A549 treated with AZD2906 at 1 μM for 4 hours (cell line): Measurements from ENCODE around the gene RARA. TPM values are rescaled to one million over a fixed set of nuclear protein-coding genes. Genes with fewer than 3 reads are reported as not detected.

Experiments
- total RNA-seq: library from RNA; stranded (reverse); fragments of 200-300 nt; extraction: Qiagen RNA extraction; gene quantifications from 5 replicates; pipeline ENCODE4 v1.2.3, GENCODE V29; 2022

The RARA gene
- 40.7 to 49.5 TPM (median 45.3 TPM) in 5 replicates for total RNA-seq

DNA sequence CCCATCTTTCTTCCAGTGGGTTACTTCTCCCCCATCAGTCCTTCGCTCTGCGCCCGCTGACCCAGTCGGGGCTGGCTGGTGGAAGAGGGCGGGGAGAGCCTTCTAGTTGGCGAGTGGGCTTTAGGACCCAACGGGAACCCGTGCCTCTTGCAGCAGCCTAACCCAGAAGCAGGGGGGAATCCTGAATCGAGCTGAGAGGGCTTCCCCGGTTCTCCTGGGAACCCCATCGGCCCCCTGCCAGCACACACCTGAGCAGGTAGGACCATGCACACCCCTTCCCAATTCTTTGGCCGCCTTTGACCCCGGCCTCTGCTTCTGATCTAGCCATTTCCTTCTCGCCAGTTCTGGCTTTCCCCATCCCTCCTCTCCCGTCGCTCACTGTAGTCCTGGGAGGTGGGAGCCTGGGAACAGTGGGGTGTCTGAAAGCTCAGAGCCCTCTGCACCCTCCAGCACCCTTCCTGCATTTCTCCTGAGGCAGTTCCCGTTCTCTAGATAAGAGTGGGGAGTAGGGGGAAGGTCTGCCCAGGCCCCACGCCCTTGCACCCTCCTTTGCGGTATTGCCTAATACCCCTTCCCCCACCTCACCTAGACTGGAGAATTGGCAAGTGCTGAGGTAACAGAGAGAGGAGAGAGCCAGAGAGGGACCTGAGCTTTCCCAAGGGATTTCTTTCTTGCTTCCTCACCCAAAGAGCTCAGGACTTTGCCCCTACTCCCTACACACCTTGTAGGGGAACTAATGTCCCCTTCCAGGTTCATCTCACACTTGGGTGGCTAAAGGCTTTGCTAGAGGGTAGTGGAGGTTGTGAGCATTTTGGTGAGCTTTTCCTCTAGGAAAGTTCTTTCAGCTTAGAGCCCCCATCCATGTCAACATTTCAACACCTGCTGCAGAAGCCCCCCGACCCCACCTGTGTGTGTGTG, at the start of gene RARA:
RARA (plus strand) TSS at position 150 of the 918 bp plus-strand sequence. CDS start 22,039 bp downstream, outside the sequence.

DNA sequence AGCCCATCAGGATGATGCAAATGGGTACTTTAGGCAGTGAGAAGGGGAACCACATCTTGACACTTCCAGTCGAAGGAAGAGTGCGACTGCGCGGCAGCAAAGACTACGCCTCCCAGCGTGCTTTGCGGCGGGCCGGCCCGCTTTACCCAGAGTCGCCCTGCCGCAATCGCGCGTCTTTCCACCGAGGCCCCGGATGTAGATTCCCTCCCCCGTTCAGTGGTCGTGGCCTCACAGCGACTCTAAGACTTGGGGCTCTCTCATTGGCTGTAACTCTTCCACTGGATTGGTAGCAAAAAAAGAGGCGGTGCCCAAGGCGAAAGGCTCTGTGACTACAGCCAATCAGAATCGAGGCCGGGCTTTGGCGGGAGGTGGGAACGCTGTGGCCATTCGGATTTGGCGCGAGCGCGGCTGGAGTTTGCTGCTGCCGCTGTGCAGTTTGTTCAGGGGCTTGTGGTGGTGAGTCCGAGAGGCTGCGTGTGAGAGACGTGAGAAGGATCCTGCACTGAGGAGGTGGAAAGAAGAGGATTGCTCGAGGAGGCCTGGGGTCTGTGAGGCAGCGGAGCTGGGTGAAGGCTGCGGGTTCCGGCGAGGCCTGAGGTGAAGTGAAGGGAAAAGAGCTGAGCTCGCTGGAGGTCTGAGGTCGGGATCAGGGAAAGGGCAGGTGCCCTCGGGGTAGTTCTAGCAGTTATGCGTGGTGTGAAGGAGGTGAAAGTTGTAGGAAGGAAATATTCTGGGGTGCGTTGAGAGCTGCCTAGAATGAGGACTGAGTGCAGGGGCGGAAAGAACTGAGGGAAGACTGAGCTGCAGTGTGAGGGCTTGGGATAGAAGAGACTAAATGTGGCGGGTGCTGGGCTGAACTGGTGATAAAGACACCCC, 21.2 kb upstream of the RARA start, which contains the start of gene CDC6:
CDC6 (plus strand) TSS at position 386 of the 876 bp plus-strand sequence. CDS start 1,542 bp downstream, outside the sequence.

DNA sequence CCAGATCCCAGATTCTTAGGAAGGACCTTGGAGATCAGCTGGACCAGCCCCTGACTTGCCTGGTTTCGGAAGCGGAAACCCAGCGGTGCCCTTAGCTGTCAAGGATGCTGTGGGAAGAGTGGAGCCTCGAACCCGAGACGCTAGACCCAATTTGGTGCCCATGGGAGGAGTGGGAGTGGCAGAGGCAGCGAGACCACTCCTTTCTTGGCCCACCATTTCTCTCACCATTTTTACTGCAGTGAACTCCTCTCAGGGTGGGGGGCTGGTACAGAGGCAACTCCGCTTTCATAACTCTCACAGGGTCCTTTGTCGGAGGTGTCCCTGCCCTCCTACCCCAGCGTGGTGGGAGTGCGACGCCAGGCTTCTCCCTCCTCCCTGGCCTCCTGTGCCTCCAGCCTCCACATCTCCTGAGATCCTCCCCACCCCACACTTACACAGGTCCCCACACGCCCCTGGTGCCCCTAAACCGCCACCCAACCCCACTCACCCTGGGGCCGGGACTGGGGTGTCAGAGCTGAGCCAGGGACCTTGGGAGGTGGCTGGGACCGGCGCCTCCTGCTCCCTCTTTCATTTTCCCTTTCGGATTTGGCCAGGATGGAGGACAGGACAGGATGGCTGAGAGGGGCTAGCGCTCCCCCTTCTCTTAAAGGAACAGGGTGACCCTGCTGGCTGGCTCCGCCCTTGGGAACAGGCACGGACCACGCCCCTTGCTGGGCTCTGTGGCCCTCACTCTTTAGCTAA, 55.3 kb downstream of the RARA start, which contains the start of gene GJD3:
GJD3 (minus strand) TSS at position 617 of the 741 bp plus-strand sequence. CDS start 922 bp downstream, outside the sequence.

Other genes starting within 250 kb of the RARA start
- gene THRA, start 246.2 kb upstream of the RARA start, total RNA-seq = 28.0 to 36.7 TPM (median 32.3 TPM) in 5 replicates
- gene NR1D1, start 208.6 kb upstream of the RARA start, total RNA-seq = 8.3 to 10.8 TPM (median 10.0 TPM) in 5 replicates
- gene MSL1, start 187.2 kb upstream of the RARA start, total RNA-seq = 59.7 to 64.8 TPM (median 63.1 TPM) in 5 replicates
- gene CASC3, start 168.6 kb upstream of the RARA start, total RNA-seq = 43.3 to 50.3 TPM (median 46.4 TPM) in 5 replicates
- gene RAPGEFL1, start 131.7 kb upstream of the RARA start, total RNA-seq = 1.9 to 3.2 TPM (median 2.9 TPM) in 5 replicates
- 18.7 to 23.5 TPM (median 20.0 TPM) in 5 replicates for gene WIPF2, start 89.9 kb upstream of the RARA start, total RNA-seq
- gene CDC6, start 21.3 kb upstream of the RARA start, total RNA-seq = 43.9 to 55.4 TPM (median 47.2 TPM) in 5 replicates
- 0.34 to 1.1 TPM (median 1.00 TPM) in 5 replicates for gene GJD3, start 55.6 kb downstream of the RARA start, total RNA-seq
- gene TOP2A, start 108.7 kb downstream of the RARA start, total RNA-seq = 189 to 242 TPM (median 198 TPM) in 5 replicates
- 2,275 to 2,891 TPM (median 2,807 TPM) in 5 replicates for gene IGFBP4, start 134.3 kb downstream of the RARA start, total RNA-seq
- 188 to 253 TPM (median 228 TPM) in 5 replicates for gene TNS4, start 192.4 kb downstream of the RARA start, total RNA-seq